ENCODE data around the gene CTBP2. TPM values are rescaled to one million over a fixed set of nuclear protein-coding genes. Genes with fewer than 3 reads are reported as not detected.

The CTBP2 gene
- total RNA-seq, 3 donors from 2014 or later (not counting 1 experiment from before 2014, with no cell fraction given) = 120 to 179 (median 124) TPM

DNA sequence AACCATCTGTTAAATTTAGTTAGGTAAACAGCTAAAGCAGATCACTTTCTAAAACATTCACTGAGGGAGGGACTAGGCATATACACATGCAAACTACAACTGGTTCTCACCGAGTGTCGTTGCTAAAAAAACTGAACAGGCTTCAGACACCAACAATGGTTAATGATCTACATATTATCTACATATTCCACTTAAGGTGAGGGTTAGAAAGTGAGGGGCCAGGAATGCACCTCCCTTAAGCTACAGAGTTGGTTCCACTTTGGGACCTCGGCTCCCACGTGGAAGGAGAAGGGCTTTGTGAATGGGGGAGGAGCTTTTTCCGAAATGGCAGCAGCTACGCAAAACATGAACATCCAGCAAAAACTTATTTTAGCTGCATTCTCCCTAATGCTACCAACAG, 5.8 kb downstream of the CTBP2 start:
- 13% methylated on average over 3 of the region's 6 CpGs for WGBS (ENCODE audit: insufficient coverage)
- Histone ChIP-seq H3K27ac (ENCODE audit: low read length) (no peak overlapping the region), H3K27me3 (ENCODE audit: control insufficient read depth, insufficient read depth, low read length) (no peaks in the 10 kb centered on the region), H3K36me3 (ENCODE audit: control insufficient read depth, insufficient read depth, low read length) (peaks cover 2% of the 10 kb centered on the region), H3K4me3 (ENCODE audit: low read length) (no peak overlapping the region), H3K9me3 (ENCODE audit: control insufficient read depth, insufficient read depth, low read length) (no peaks in the 10 kb centered on the region), H3K4me1 (ENCODE audit: control insufficient read depth, insufficient read depth, low read length) (peaks cover 61% of the 10 kb centered on the region)
- H3K36me3 Mint-ChIP-seq = no peaks in the 10 kb centered on the region
- peak overlapping the region; percentile 95 to 98 for H3K27ac Mint-ChIP-seq
- DNase-seq (no peak), ATAC-seq (no peak)
- no peaks in the 10 kb centered on the region for H3K27me3 Mint-ChIP-seq (ENCODE audit: low read depth in 2 of 2)
- TF ChIP-seq, protein P1, sequence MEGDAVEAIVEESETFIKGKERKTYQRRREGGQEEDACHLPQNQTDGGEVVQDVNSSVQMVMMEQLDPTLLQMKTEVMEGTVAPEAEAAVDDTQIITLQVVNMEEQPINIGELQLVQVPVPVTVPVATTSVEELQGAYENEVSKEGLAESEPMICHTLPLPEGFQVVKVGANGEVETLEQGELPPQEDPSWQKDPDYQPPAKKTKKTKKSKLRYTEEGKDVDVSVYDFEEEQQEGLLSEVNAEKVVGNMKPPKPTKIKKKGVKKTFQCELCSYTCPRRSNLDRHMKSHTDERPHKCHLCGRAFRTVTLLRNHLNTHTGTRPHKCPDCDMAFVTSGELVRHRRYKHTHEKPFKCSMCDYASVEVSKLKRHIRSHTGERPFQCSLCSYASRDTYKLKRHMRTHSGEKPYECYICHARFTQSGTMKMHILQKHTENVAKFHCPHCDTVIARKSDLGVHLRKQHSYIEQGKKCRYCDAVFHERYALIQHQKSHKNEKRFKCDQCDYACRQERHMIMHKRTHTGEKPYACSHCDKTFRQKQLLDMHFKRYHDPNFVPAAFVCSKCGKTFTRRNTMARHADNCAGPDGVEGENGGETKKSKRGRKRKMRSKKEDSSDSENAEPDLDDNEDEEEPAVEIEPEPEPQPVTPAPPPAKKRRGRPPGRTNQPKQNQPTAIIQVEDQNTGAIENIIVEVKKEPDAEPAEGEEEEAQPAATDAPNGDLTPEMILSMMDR (IDR thresholded peaks at IDR 0.05) = no peak
- H3K4me1 Mint-ChIP-seq = peaks cover 83% of the 10 kb centered on the region in 2 donors
- H3K4me3 Mint-ChIP-seq = peak overlapping the region; percentile 96
- intact Hi-C loops (cut with micrococcal nuclease) = loop anchor here (2.0 to 10.0 kb wide), 2 partner anchors 90 to 240 kb away; no protein-coding TSS in a partner anchor
- no peaks in the 10 kb centered on the region for H3K9me3 Mint-ChIP-seq

DNA sequence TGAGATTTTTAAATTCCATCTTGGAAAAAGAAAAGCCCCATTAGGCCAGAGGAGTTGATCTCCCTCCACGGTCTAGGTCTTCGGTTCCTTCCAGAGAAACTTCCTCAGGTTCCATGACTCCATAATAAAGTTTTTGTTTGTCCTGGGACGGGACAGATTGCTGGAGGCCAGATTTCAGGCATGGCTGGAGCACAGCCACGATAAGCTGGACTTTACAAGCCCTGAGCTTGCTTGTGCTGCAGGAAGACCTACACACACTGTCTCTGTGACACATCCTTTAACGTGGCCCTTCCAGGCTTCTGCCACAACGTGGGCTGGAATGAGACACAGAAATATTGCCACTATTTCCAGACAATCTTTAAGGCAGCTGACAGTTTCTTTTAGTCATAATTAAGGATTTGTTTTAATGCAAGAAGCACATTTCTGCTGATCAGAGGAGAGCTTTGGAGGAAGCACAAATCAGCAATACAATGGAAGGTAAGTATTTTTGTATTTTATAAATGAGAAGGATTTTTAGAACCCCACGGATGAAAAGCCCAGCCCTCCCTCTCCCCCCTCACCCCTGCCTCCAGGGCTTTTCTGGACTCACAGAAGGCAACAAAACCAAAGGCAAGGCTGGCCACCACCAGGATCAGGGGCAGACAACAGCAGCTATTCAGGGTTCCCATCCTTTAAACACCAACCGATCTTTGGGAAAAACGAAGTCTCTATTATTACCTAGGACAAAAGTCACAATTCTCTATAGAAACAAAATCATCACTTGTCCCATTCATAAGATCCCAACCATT, 6.5 kb downstream of the CTBP2 start:
- Mint-ChIP-seq H3K27me3 (ENCODE audit: low read depth in 2 of 2) (no peaks in the 10 kb centered on the region), H3K36me3 (no peaks in the 10 kb centered on the region), H3K4me1 (peaks cover 89 to 90% of the 10 kb centered on the region in 2 donors), H3K4me3 (peak overlapping the region; percentile 96), H3K27ac (peak overlapping the region; percentile 95 to 98), H3K9me3 (no peaks in the 10 kb centered on the region)
- TF ChIP-seq, protein P1 (IDR thresholded peaks at IDR 0.05) = no peak
- Histone ChIP-seq H3K4me3 (ENCODE audit: low read length) (no peak overlapping the region), H3K9me3 (ENCODE audit: control insufficient read depth, insufficient read depth, low read length) (no peaks in the 10 kb centered on the region), H3K36me3 (ENCODE audit: control insufficient read depth, insufficient read depth, low read length) (peaks cover 2% of the 10 kb centered on the region), H3K27ac (ENCODE audit: low read length) (no peak overlapping the region), H3K27me3 (ENCODE audit: control insufficient read depth, insufficient read depth, low read length) (no peaks in the 10 kb centered on the region), H3K4me1 (ENCODE audit: control insufficient read depth, insufficient read depth, low read length) (peaks cover 68% of the 10 kb centered on the region)
- intact Hi-C loops (cut with micrococcal nuclease) = loop anchor here (2.0 to 10.0 kb wide), 2 partner anchors 89 to 239 kb away; no protein-coding TSS in a partner anchor
- 61% methylated on average over 8 of the region's 9 CpGs for WGBS (ENCODE audit: insufficient coverage)
- no peak for ATAC-seq
- no peak for DNase-seq

DNA sequence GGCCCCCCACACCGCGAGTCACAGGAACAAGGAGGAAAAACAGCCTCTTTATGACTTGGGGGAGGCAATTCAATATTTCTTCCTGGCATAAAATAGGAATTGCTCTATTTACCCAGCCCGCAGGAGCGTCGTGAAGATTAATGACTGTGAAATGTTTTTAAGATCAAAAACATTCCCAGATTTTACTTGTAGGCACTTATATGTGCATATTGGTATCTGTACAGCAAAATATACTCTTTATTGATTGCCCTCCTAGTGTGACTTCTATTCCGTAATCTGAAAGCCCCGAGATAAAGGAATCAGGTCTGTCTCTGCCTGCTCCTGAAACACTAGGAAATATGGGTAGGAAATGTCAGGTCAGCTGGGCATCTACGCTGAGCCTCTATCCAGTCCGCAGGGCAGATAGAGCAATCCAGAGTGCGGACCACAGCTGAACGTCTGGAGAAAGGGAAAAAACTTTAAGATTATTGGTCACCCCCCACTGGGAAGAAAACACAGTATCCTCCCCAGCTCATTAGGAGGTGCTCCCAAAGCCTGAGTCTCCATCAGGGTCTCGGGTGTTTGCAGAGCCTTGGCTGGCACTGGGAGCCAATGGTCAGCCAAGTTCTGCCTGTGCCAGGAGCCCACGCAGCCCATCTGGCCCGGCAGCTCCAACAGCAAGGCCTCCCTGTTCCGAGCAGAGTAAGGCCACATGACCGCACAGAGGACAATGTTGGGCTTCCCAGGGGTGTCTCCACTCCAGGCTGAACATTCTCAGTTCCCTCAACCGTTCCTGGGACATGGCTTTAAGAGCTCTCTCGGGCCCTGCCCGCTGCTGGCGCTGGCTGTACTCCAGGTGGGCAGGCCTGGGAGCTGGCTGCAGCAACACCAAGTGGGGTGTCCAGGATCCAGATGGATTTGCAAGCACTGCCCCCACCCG, 7.7 kb downstream of the CTBP2 start:
- Mint-ChIP-seq H3K9me3 (no peaks in the 10 kb centered on the region), H3K4me1 (peaks cover 92 to 93% of the 10 kb centered on the region in 2 donors), H3K4me3 (peak overlapping the region; percentile 96), H3K36me3 (no peaks in the 10 kb centered on the region), H3K27me3 (ENCODE audit: low read depth in 2 of 2) (no peaks in the 10 kb centered on the region), H3K27ac (peak overlapping the region; percentile 95 to 98)
- Histone ChIP-seq H3K9me3 (ENCODE audit: control insufficient read depth, insufficient read depth, low read length) (no peaks in the 10 kb centered on the region), H3K4me3 (ENCODE audit: low read length) (peak overlapping the region; percentile 20), H3K36me3 (ENCODE audit: control insufficient read depth, insufficient read depth, low read length) (peaks cover 2% of the 10 kb centered on the region), H3K27ac (ENCODE audit: low read length) (peak overlapping the region; percentile 56), H3K27me3 (ENCODE audit: control insufficient read depth, insufficient read depth, low read length) (no peaks in the 10 kb centered on the region), H3K4me1 (ENCODE audit: control insufficient read depth, insufficient read depth, low read length) (peaks cover 80% of the 10 kb centered on the region)
- 81% methylated on average over 20 of the region's 21 CpGs for WGBS (ENCODE audit: insufficient coverage)
- intact Hi-C loops (cut with micrococcal nuclease) = loop anchor here (10.0 kb wide), 1 partner anchor 238 kb away; no protein-coding TSS in a partner anchor
- TF ChIP-seq, protein P1 (IDR thresholded peaks at IDR 0.05) = no peak
- ATAC-seq (no peak), DNase-seq (no peak)

Measured in natural killer cell (primary cell).